DND-41 (cell line): Measurements from ENCODE around the gene SMYD1.

Experiments
- ATAC-seq: fragments of 200-7000 bp; cut with Tn5 transposase; 3 replicates; pipeline ENCODE4 v1.9.1; 2021; ENCODE audit warnings: low read depth; ENCODE audit not compliant: insufficient read depth
- DNase-seq: peaks from one replicate; pipeline ENCODE4 v3.0.0-alpha.2; 2020
- H2AFZ ChIP-seq: 2 replicates; pipeline ENCODE4 v1.6.0; 2012; ENCODE audit warnings: low read depth, low read length
- H3K27ac ChIP-seq: 2 replicates; pipeline ENCODE4 v1.5.1; 2012; ENCODE audit warnings: low read length, inconsistent platforms
- H3K27me3 ChIP-seq: fragments of 200-600 bp; sonication (generic); 2 replicates; pipeline ENCODE4 v1.6.0; 2012; ENCODE audit warnings: low read length, mild to moderate bottlenecking, inconsistent platforms; ENCODE audit not compliant: insufficient read depth, poor library complexity
- H3K36me3 ChIP-seq: 2 replicates; pipeline ENCODE4 v1.5.1; 2012; ENCODE audit warnings: low read length, inconsistent platforms; ENCODE audit not compliant: insufficient read depth
- H3K4me1 ChIP-seq: 2 replicates; pipeline ENCODE4 v1.5.1; 2012; ENCODE audit warnings: mild to moderate bottlenecking, low read length; ENCODE audit not compliant: insufficient read depth
- H3K4me2 ChIP-seq: 2 replicates; pipeline ENCODE4 v1.6.0; 2012; ENCODE audit warnings: mild to moderate bottlenecking, moderate library complexity, low read length, inconsistent platforms; ENCODE audit not compliant: insufficient read depth
- H3K4me3 ChIP-seq, 2 experiments: fragments of 200-600 bp in 1 of 2; shearing (Covaris generic) in 1 of 2; 2 replicates each; pipeline ENCODE4 v1.5.1; 2012 to 2016; ENCODE audit warnings: inconsistent platforms in 2 of 2, low read length in 2 of 2, mild to moderate bottlenecking in 2 of 2, low read depth in 1 of 2, moderate library complexity in 1 of 2
- H3K79me2 ChIP-seq: 2 replicates; pipeline ENCODE4 v1.6.0; 2012; ENCODE audit warnings: low read length, inconsistent platforms; ENCODE audit not compliant: insufficient read depth
- H3K9ac ChIP-seq: 2 replicates; pipeline ENCODE4 v1.6.0; 2012; ENCODE audit warnings: low read depth, mild to moderate bottlenecking, inconsistent platforms, low read length, moderate library complexity
- H3K9me3 ChIP-seq: 2 replicates; pipeline ENCODE4 v1.5.1; 2012; ENCODE audit warnings: low read length, moderate library complexity, mild to moderate bottlenecking, inconsistent platforms; ENCODE audit not compliant: insufficient read depth, severe bottlenecking
- H4K20me1 ChIP-seq: 2 replicates; pipeline ENCODE4 v1.6.0; 2012; ENCODE audit warnings: low read length; ENCODE audit not compliant: insufficient read depth
- CTCF ChIP-seq: IDR thresholded peaks from 2 replicates; pipeline ENCODE4 v1.5.1; 2012; ENCODE audit warnings: borderline replicate concordance, low read length, moderate library complexity, mild to moderate bottlenecking; ENCODE audit not compliant: poor library complexity, severe bottlenecking; ENCODE audit errors: extremely low read depth
- EZH2 ChIP-seq: IDR thresholded peaks from 3 replicates; pipeline ENCODE4 v1.6.1; 2012; ENCODE audit warnings: borderline replicate concordance, low read depth, mild to moderate bottlenecking, moderate library complexity, low read length, inconsistent platforms; ENCODE audit not compliant: severe bottlenecking

Gene SMYD1

GRCh38 chr2:88049622-88050021 is 18.0 kb upstream of the SMYD1 start:
- Histone ChIP-seq H3K36me3 (peaks cover 9% of the 10 kb centered on the region), H3K79me2 (peaks cover 15% of the 10 kb centered on the region), H3K27me3 (no peaks in the 10 kb centered on the region), H3K4me3 (no peak overlapping the region), H4K20me1 (0 out of 2 replicates have a peak, but pooled peaks cover 4% of the 10 kb centered on the region), H2AFZ (no peak overlapping the region), H3K4me1 (peaks cover 18% of the 10 kb centered on the region), H3K9me3 (no peaks in the 10 kb centered on the region), H3K4me2 (no peak overlapping the region), H3K27ac (no peak overlapping the region), H3K9ac (no peak overlapping the region)
- DNase-seq: no peak
- ATAC-seq: no peak
- TF ChIP-seq EZH2 (no peak), CTCF (no peak)

GRCh38 chr2:88051792-88052191 is 15.8 kb upstream of the SMYD1 start:
- Histone ChIP-seq H3K27me3 (no peaks in the 10 kb centered on the region), H3K36me3 (peaks cover 11% of the 10 kb centered on the region), H3K79me2 (peaks cover 32% of the 10 kb centered on the region), H3K27ac (no peak overlapping the region), H3K9me3 (no peaks in the 10 kb centered on the region), H3K4me1 (peaks cover 31% of the 10 kb centered on the region), H3K4me2 (no peak overlapping the region), H3K9ac (no peak overlapping the region), H4K20me1 (0 out of 2 replicates have a peak, but pooled peaks cover 4% of the 10 kb centered on the region), H3K4me3 (no peak overlapping the region), H2AFZ (no peak overlapping the region)
- TF ChIP-seq CTCF (no peak), EZH2 (no peak)
- no peak for ATAC-seq
- DNase-seq: no peak

DNA sequence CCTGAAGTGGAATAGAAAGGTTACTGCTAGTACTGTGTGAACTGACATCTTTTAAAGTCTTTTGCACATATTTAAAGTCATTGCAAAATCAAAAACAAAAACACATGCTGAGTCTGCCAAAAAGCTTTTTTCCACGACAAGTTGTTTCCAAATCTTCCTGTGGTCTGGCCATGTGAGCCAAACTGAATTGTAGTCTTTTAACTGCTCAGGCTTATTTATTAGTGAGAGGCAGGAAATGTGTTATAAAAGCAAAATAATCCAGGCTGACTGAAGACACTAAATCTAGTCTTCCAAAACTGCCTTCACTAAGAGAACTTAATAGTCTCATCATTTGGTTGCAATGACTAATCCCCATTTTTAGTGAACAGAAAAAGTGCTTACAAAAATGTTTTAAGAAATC is 14.3 kb upstream of the SMYD1 start:
- Histone ChIP-seq H4K20me1 (0 out of 2 replicates have a peak, but pooled peaks cover 4% of the 10 kb centered on the region), H2AFZ (no peak overlapping the region), H3K9ac (no peak overlapping the region), H3K27me3 (no peaks in the 10 kb centered on the region), H3K36me3 (peaks cover 11% of the 10 kb centered on the region), H3K9me3 (no peaks in the 10 kb centered on the region), H3K4me2 (peak overlapping the region; percentile 84), H3K79me2 (peaks cover 32% of the 10 kb centered on the region), H3K4me3 (no peak overlapping the region), H3K27ac (no peak overlapping the region), H3K4me1 (peaks cover 31% of the 10 kb centered on the region)
- TF ChIP-seq EZH2 (no peak), CTCF (no peak)
- DNase-seq: no peak
- ATAC-seq: no peak
